Forelimb muscle (tissue), 1 donor: ENCODE data around the gene RPL32. TPM values are rescaled to one million over a fixed set of nuclear protein-coding genes. Genes with fewer than 3 reads are reported as not detected.

Source experiments
- DNase-seq: peaks from one replicate; pipeline ENCODE4 v3.0.0-alpha.2; 2013; ENCODE audit warnings: low read depth
- polyA plus RNA-seq: library from polyadenylated mRNA; unstranded; fragments of 120-200 nt; gene quantifications from one replicate; pipeline ENCODE4 v1.2.1, GENCODE V29; 2013; ENCODE audit not compliant: insufficient read length

The RPL32 gene
- polyA plus RNA-seq, 1 donor: 3,469 TPM

GRCh38 chr3:12833222-12834161, 7.9 kb downstream of the RPL32 start:
- no peak for DNase-seq

- DNase-seq: no peak
Measured at GRCh38 chr3:12832350-12833221, 8.8 kb downstream of the RPL32 start.

- DNase-seq: no peak
Measured at GRCh38 chr3:12831301-12831866, 10.0 kb downstream of the RPL32 start.

- DNase-seq: no peak
Measured at GRCh38 chr3:12830785-12831156, 10.6 kb downstream of the RPL32 start.

- no peak for DNase-seq
Measured at GRCh38 chr3:12829886-12830784, 11.2 kb downstream of the RPL32 start.

DNA sequence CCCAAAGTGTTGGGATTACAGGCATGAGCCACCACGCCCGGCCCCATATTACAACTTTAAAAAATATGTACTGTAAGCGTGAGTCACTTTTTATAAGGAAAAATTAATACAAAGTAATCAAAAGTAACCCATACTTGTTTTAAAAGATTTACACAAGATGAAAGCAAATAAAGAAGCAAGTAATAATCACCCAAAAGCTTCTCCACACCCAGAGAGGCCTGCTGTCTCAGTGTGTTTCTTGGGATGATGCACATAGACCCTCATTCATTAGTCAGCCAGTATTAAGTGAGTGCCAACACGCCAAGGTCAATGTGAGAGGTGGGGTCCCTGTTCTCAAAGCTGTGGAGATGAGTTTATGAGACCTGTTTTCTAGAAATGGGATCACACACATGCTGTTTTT, 12.0 kb downstream of the RPL32 start:
- DNase-seq: no peak

- DNase-seq: no peak
Measured at GRCh38 chr3:12828751-12829150, 12.6 kb downstream of the RPL32 start.

GRCh38 chr3:12825156-12825555, 16.2 kb downstream of the RPL32 start:
- no peak for DNase-seq

- DNase-seq: no peak
Measured at GRCh38 chr3:12824299-12824698, 17.1 kb downstream of the RPL32 start.

DNA sequence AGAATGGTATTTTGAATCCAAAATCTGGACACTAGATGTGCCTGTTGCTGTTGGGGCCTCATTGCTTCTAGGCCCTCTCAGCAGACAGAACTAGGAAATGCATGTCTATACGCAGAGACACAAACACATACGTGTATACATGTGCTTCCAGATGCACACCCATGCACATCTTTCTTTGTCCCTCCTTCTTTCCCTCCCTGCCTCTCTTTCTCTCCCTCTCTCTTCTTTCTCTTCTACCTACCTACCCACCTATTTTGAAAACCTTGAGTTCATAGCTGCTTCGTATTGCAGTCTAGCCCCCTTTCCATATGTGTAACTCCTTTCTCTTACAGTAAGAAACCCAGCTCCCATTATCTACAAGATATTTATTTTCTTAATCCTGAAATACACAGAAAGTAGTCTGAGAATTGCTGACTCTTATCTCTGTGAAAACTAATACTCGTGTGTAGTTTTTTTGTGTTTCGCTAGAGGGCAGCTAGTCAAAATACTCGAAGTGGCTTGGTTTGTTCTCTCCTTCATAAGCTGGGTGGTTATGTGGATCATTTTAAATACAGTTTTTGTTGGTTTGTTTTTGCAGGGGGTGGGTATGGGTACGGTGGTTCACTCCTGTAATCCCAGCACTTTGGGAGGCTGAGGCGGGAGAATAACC, 18.5 kb downstream of the RPL32 start:
- no peak for DNase-seq

GRCh38 chr3:12818773-12819172, 22.6 kb downstream of the RPL32 start:
- DNase-seq: no peak

- no peak for DNase-seq
Measured at GRCh38 chr3:12818273-12818672, 23.1 kb downstream of the RPL32 start.

- no peak for DNase-seq
Measured at GRCh38 chr3:12817343-12817710, 24.0 kb downstream of the RPL32 start.

GRCh38 chr3:12816521-12817342, 24.6 kb downstream of the RPL32 start:
- DNase-seq: no peak

- DNase-seq: no peak
Measured at GRCh38 chr3:12815719-12816118, 25.6 kb downstream of the RPL32 start.

DNA sequence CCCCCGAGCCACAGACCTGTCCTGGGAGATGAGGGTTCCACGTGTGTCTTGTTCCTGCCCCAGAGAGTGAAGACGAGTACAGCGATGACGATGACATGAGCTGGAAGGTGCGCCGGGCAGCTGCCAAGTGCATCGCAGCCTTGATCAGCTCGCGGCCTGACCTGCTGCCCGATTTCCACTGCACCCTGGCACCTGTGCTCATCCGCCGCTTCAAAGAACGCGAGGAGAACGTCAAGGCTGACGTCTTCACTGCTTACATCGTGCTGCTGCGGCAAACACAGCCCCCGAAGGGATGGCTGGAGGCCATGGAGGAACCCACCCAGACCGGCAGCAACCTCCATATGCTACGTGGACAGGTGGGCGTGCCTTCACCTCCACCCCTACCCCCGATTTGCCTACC, 26.3 kb downstream of the RPL32 start:
- DNase-seq: no peak

GRCh38 chr3:12813967-12814366, 27.4 kb downstream of the RPL32 start:
- DNase-seq: no peak

GRCh38 chr3:12812812-12813211, 28.6 kb downstream of the RPL32 start:
- no peak for DNase-seq

- no peak for DNase-seq
Measured at GRCh38 chr3:12810961-12811360, 30.4 kb downstream of the RPL32 start.
